ENCODE measurements around the gene TDP1.

Gene TDP1

GRCh38 chr14:89955745-89956660, at the start of gene TDP1:
Gene TDP1 (plus strand): TSS chr14:89955927. CDS start chr14:89963115, 7,188 bp downstream.
- peak; percentile 82 for DNase-seq (ENCODE audit: low spot score)

- no peak for DNase-seq (ENCODE audit: low spot score)
These were observed 49.7 kb upstream of the TDP1 start for GRCh38 chr14:89906000-89906399.

GRCh38 chr14:89907655-89908054, 48.1 kb upstream of the TDP1 start:
- DNase-seq (ENCODE audit: low spot score): no peak

GRCh38 chr14:89908712-89909450, 46.8 kb upstream of the TDP1 start:
- no peak for DNase-seq (ENCODE audit: low spot score)

- no peak for DNase-seq (ENCODE audit: low spot score)
These were observed 46.1 kb upstream of the TDP1 start for GRCh38 chr14:89909586-89909985.

- no peak for DNase-seq (ENCODE audit: low spot score)
These were observed 45.1 kb upstream of the TDP1 start for GRCh38 chr14:89910691-89911009.

GRCh38 chr14:89911010-89911919, 44.5 kb upstream of the TDP1 start:
- DNase-seq (ENCODE audit: low spot score): no peak

GRCh38 chr14:89912221-89912620, 43.5 kb upstream of the TDP1 start:
- no peak for DNase-seq (ENCODE audit: low spot score)

- DNase-seq (ENCODE audit: low spot score): no peak
These were observed 43.0 kb upstream of the TDP1 start for GRCh38 chr14:89912667-89913211.

GRCh38 chr14:89915114-89915878, 40.4 kb upstream of the TDP1 start:
- DNase-seq (ENCODE audit: low spot score): no peak

- DNase-seq (ENCODE audit: low spot score): no peak
These were observed 37.0 kb upstream of the TDP1 start for GRCh38 chr14:89918721-89919120.

GRCh38 chr14:89920056-89920455, 35.7 kb upstream of the TDP1 start:
- no peak for DNase-seq (ENCODE audit: low spot score)

- no peak for DNase-seq (ENCODE audit: low spot score)
These were observed 34.4 kb upstream of the TDP1 start for GRCh38 chr14:89921346-89921745.

GRCh38 chr14:89922031-89922907, 33.5 kb upstream of the TDP1 start:
- no peak for DNase-seq (ENCODE audit: low spot score)

- no peak for DNase-seq (ENCODE audit: low spot score)
These were observed 31.5 kb upstream of the TDP1 start for GRCh38 chr14:89924268-89924667.

- no peak for DNase-seq (ENCODE audit: low spot score)
These were observed 29.0 kb upstream of the TDP1 start for GRCh38 chr14:89926694-89927093.

GRCh38 chr14:89927186-89927865, 28.4 kb upstream of the TDP1 start:
- no peak for DNase-seq (ENCODE audit: low spot score)

GRCh38 chr14:89933002-89933401, 22.7 kb upstream of the TDP1 start:
- no peak for DNase-seq (ENCODE audit: low spot score)

- no peak for DNase-seq (ENCODE audit: low spot score)
These were observed 19.0 kb upstream of the TDP1 start for GRCh38 chr14:89936654-89937185.

All from HuH-7.5 (cell line).